Measurements from ENCODE around the gene NDUFAB1.
"Not testable (repeated sequence)": the region's sequence is repeated elsewhere in the genome, so short reads cannot be mapped to it uniquely, and the experiment has no call there.

The NDUFAB1 gene

GRCh38 chr16:23595951-23596720, at the start of gene NDUFAB1:
Gene NDUFAB1 (minus strand): TSS chr16:23596316. CDS start chr16:23596290, 26 bp downstream.
- peak; percentile 85 to 89 for DNase-seq (ENCODE audit: low read depth in 2 of 2)

GRCh38 chr16:23642246-23642774, 46.2 kb upstream of the NDUFAB1 start:
- TF ChIP-seq CTCF (IDR thresholded peaks at IDR 0.05; ENCODE audit: low read depth, low read length) = no peak
- H3K4me3 ChIP-seq (replicated peaks in 1 of 2; ENCODE audit: low read depth in 2 of 2, low read length in 2 of 2) = peak overlapping the region; percentile 98 to 100
- DNase-seq (ENCODE audit: low read depth in 2 of 2) = peak in 1 of 2 donors; percentile 9

More at GRCh38 chr16:23595951-23596720, at the start of gene NDUFAB1:
- TF ChIP-seq CTCF (IDR thresholded peaks at IDR 0.05; ENCODE audit: low read depth, low read length) = peak; percentile 58
- peak within 1 kb of the TSS; percentile 87 to 98 for H3K4me3 ChIP-seq (replicated peaks in 1 of 2; ENCODE audit: low read depth in 2 of 2, low read length in 2 of 2)

DNA sequence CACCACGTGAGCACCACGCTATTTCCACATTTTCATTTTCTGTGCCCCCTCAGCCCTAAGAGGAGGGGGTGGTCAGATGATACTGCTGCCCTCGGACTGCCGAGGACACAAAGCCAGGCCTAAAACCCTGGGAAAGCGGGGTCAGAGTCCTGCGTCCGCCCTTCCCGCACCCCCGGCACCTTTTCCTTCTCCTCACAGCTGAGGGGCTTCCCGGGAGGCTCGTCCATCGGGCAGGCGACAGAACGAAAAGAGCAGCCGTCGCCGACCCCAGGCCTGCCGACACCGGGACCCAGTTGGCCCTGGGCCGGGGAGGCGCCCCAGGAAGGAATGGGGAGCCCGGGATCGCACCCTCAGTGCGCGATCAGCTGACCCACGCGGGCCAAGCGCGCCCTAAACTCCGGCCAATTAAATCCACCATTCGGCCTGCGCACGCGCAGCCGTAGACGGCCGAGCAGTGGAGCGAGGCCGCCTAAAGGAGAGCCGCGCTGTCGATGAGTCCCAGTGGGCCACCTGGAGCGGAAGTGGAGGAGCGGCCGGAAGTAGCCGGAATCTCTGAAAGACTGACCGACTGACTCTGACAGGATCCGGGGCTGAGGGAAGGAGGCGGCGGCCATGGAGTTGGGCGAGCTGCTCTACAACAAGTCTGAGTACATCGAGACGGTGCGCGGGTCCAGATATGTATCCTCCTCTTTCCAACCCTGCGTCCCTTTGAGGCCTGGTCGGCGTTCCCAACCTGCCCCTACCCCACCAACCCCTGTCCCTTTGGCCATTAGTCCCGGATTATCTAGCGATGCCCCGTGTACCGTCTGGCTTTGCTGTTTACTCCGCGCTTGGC, 45.0 kb upstream of the NDUFAB1 start, which contains the start of the genes DCTN5 and PALB2:
Gene DCTN5 (plus strand): TSS at position 536 of the 835 bp plus-strand sequence. CDS start 77 bp downstream, at position 613.
Gene PALB2 (minus strand): TSS at position 380 of the 835 bp plus-strand sequence. CDS start 153 bp downstream, at position 227.
- DNase-seq (ENCODE audit: low read depth in 2 of 2) = peak; percentile 94
- TF ChIP-seq CTCF (IDR thresholded peaks at IDR 0.05; ENCODE audit: low read depth, low read length) = no peak
- H3K4me3 ChIP-seq (replicated peaks in 1 of 2; ENCODE audit: low read depth in 2 of 2, low read length in 2 of 2) = peak within 1 kb of the TSS; percentile 98 to 100

DNA sequence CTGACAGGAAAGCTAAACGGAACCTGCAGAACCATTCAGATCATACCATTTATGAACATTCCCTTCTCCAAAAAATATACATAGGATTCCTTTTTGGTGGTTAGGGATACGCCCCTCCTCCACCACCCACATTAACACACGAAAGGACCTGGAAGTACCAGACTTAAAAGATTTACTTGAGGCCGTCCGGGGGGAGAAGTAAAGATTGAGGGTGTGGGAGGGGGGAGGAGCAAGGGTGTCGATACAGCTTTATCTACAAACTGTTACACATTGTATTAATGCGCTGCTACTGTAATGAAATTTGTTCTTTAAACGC, 44.5 kb upstream of the NDUFAB1 start:
- no peak for TF ChIP-seq CTCF (IDR thresholded peaks at IDR 0.05; ENCODE audit: low read depth, low read length)
- peak in 1 of 2 donors; percentile 8 for DNase-seq (ENCODE audit: low read depth in 2 of 2)
- peak overlapping the region; percentile 98 to 100 for H3K4me3 ChIP-seq (replicated peaks in 1 of 2; ENCODE audit: low read depth in 2 of 2, low read length in 2 of 2)

GRCh38 chr16:23635958-23636357, 39.8 kb upstream of the NDUFAB1 start:
- no peak for DNase-seq (ENCODE audit: low read depth in 2 of 2)
- TF ChIP-seq CTCF (IDR thresholded peaks at IDR 0.05; ENCODE audit: low read depth, low read length) = no peak

DNA sequence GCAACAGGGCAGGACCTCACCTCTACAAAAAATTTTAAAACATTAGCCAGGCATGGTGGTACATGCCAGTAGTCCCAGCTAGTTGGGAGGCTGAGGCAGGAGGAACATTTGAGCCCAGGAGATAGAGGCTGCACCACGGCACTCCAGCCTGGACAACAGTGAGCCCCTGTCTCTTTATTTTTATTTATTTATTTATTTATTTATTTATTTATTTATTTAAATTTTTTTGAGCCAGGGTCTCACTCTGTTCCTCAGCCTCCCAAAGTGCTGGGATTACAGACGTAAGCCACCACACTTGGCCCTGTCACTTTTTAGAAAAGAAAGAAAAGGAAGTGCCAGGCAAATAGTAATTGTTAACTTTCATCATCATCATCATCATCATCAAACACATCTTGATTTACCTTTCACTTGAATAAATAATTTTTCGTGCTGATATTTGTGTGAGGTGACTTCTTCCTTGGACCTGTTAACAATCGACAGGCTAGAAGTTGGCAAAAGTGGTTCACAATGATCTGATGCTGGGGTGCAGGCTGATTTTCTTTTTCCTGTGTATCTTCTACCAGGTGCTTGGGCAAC, 38.4 kb upstream of the NDUFAB1 start:
- H3K4me3 ChIP-seq (replicated peaks in 1 of 2; ENCODE audit: low read depth in 2 of 2, low read length in 2 of 2) = no peak overlapping the region
- no peak for DNase-seq (ENCODE audit: low read depth in 2 of 2)
- TF ChIP-seq CTCF (IDR thresholded peaks at IDR 0.05; ENCODE audit: low read depth, low read length) = no peak

More at GRCh38 chr16:23635958-23636357, 39.8 kb upstream of the NDUFAB1 start:
- no peak overlapping the region for H3K4me3 ChIP-seq (replicated peaks in 1 of 2; ENCODE audit: low read depth in 2 of 2, low read length in 2 of 2)

- not testable (repeated sequence) for H3K4me3 ChIP-seq (replicated peaks in 1 of 2; ENCODE audit: low read depth in 2 of 2, low read length in 2 of 2); DNase-seq (ENCODE audit: low read depth in 2 of 2)
These were observed 35.8 kb upstream of the NDUFAB1 start for GRCh38 chr16:23631874-23632273.
